Body of pancreas (tissue), 4 donors: ENCODE measurements around the gene SAMD13.

Source experiments
- POLR2A ChIP-seq, 3 donors: fragments of 450-650 bp; IDR thresholded peaks; one replicate each; pipeline ENCODE4 v1.6.1; 2016; ENCODE audit warnings: antibody characterized with exemption in 3 of 3, mild to moderate bottlenecking in 2 of 3
- TF ChIP-seq, protein P1 (sequence below), 7 experiments: fragments of 450-650 bp in 4 of 7; fragments of 200-600 bp in 3 of 7; sonication (generic) in 3 of 7; IDR thresholded peaks; one replicate each; pipeline ENCODE4 v1.5.1; 2016 to 2019; ENCODE audit warnings: antibody characterized with exemption in 7 of 7

DNA sequence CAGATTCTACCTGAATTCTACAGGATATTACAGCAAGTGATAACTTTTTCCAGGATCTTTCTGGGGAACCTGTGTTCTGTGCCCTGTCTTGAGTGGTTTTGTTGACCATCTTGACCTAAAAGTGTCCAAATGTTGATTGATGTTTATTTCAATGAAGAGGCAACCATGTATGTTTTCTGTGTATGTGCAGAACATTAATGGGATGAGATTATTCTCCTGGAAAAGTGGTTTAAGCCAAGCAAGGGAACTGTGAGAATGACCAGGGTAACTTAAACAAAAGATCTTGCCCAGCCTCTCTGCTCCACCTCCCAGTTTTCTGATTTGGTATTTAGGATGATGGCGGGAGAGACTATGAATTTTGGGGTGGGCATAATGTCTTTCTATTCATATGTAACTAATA lies 1.0 kb upstream of the SAMD13 start:
- TF ChIP-seq, protein P1, sequence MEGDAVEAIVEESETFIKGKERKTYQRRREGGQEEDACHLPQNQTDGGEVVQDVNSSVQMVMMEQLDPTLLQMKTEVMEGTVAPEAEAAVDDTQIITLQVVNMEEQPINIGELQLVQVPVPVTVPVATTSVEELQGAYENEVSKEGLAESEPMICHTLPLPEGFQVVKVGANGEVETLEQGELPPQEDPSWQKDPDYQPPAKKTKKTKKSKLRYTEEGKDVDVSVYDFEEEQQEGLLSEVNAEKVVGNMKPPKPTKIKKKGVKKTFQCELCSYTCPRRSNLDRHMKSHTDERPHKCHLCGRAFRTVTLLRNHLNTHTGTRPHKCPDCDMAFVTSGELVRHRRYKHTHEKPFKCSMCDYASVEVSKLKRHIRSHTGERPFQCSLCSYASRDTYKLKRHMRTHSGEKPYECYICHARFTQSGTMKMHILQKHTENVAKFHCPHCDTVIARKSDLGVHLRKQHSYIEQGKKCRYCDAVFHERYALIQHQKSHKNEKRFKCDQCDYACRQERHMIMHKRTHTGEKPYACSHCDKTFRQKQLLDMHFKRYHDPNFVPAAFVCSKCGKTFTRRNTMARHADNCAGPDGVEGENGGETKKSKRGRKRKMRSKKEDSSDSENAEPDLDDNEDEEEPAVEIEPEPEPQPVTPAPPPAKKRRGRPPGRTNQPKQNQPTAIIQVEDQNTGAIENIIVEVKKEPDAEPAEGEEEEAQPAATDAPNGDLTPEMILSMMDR (IDR thresholded peaks at IDR 0.05): no peak
- no peak for TF ChIP-seq POLR2A (IDR thresholded peaks at IDR 0.05)
